Activated CD4-positive, alpha-beta T cell treated with anti-CD3 and anti-CD28 coated beads, Interleukin-2, amount 50 U/mL, for 1 hour (primary cell): ENCODE results near the gene RASSF8.

Experiments
- DNase-seq: peaks from one replicate; pipeline ENCODE4 v3.0.0-alpha.2; 2020

RASSF8 gene

DNA sequence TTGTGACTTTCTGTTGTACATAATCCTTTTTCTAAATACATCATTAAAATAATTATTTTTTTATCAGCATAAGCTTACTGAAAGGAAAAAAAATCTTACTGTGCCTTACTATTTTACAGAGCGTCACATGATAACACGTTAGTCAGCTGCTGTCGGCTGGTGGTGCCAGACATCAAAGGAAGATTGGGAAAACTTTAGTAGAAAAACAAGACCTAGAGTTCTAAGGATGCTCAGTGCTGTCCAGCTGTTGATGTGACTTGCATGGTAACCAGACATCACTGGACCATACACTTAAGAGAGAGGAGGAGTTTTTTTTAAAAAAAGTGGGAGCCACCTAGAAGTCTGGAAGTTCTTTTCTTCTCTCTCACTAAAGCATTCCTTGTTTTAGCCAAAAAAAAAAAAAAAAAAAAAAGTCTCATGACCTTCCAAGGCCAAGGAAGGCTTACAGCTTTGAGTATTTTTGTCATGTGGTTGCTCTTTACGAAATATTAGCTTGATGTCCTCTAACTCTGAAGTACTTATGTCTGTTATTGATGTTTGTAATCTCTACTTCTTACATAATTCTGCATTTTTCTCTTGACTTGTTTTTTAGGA lies 4.5 kb downstream of the RASSF8 start:
- no peak for DNase-seq

DNA sequence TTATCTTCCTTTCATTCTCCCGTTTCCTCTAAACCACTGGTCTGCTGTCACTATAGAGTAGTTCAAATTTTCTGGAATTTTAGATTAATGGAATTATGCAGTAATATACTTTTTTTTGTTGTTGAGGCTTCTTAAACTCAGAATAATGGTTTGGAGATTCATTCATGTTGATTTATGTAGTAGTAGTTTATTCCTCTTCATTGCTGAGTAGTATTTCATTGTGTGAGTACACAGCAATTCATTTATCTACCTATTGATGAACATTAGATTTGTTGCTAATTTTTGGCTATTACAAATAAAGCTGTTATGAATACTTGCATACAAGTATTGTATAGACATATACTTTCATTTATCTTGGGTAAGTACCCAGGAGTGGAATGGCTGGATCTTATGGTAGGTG lies 7.2 kb downstream of the RASSF8 start:
- DNase-seq, result no peak

DNA sequence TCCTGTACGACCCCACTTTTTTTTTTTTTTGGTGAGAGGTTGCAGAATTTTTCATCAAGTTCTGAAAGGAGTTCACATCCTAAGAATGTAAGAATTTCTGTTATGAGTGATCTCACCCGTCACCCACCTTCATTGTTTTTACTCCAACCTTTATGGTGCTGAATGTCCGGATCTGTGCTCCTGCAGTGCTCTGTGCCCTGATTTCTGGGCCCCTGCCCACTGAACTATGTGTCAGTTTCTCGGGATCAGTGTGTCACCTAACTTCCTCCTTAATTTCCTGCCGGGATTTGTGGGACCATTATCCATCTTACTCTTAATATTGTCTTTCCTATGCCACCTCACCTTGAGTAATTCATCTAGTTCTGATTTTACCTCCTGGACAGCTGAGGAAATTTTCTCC lies 11.6 kb downstream of the RASSF8 start:
- no peak for DNase-seq

DNA sequence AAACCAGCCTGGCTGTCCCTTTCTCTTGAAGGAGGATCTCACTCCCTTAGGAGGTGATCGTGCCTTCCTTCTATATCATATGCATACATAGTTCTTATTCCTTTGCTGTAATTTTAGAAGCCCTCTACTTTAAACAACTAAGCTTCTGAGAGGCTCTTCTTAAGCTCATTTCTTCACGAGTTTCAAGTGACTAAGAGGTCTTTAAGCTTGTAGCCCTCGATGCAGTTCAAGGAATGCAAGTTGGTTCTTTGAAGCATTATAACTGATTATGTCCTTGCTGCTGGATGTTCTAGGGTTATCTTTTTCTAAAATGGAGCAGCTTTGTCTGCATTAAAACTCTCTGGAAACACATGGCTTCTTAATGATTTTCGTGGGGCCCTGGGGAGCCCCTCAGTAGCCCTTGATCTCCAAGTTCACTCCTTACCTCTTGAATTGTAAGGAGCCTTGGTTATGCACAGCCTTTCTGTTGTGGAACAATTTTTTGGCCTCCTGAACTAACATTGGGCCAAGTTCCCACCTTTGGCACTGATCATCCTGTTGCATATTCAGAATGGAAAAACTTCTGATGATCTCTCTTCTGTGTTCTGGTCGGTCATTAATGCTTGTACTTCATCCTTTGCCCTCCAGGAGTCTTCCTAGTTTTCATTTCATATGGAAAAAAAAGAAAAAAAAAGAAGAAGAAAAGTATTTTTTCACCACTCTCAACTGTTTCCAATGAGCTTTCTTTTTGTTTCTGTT lies 12.6 kb downstream of the RASSF8 start:
- no peak for DNase-seq

- DNase-seq, result no peak
These were observed 13.2 kb downstream of the RASSF8 start for GRCh38 chr12:25971654-25972041.

GRCh38 chr12:25972783-25973182 lies 14.3 kb downstream of the RASSF8 start:
- no peak for DNase-seq

DNA sequence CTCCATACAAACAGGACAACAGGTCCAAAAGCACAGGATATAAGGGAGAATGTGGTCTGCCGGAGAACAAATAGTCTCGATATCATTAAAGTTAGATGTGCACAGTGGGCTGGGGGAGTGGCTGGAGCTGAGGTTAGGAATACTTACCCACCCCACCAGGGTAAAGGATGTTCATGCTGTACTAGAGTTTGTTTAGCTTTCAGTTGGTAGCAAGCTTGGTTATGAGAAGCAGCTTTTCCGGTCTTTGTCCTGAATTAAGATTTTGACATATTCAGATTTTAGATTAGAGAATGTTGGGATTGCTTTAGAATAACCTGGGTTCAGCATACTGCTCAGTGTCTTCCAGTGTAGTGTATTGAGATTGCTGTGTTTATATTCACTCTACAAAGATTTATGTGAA lies 16.7 kb downstream of the RASSF8 start:
- DNase-seq, result no peak

- DNase-seq, result no peak
These were observed 17.2 kb downstream of the RASSF8 start for GRCh38 chr12:25975682-25976081.

GRCh38 chr12:25976289-25976688 lies 17.8 kb downstream of the RASSF8 start:
- no peak for DNase-seq

DNA sequence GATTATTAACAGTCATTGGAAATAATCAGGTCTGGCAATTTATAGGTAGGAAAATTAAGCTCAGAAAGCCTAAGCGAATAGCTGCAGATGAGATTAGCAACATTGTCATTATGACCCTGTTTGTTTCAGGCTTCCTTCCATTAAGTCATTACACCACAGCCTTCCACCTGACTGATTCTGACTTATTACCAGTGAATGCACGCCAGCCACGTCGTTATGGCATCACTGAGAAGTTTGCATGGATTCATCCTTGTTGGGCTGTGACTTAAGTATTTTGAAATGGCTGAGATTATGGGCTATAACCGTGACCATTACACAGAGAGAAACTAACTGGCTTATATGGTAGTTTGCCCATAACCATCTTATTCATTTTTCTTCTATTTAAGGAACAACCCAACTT lies 18.6 kb downstream of the RASSF8 start:
- DNase-seq, result no peak

DNA sequence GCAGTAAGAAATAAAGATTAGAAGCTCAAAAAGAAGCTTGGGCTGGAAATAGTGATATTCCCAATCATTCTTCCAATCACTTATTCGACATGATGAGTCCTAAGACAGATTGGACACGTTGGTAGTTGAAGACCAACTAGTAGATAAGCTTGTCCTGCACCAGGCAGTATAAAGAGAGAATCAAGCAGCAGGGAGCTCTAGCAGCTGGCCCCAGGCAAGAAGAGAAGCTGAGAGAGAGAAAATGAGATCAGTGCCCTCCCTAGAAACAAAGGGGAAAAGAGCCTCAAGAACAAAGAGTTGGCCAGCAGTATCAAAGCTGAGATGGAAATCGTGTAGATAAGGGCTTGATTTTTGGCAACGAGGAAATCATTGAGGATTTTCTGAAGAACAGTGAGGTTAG lies 20.6 kb downstream of the RASSF8 start:
- DNase-seq, result no peak

- DNase-seq, result no peak
These were observed 21.1 kb downstream of the RASSF8 start for GRCh38 chr12:25979563-25979962.

DNA sequence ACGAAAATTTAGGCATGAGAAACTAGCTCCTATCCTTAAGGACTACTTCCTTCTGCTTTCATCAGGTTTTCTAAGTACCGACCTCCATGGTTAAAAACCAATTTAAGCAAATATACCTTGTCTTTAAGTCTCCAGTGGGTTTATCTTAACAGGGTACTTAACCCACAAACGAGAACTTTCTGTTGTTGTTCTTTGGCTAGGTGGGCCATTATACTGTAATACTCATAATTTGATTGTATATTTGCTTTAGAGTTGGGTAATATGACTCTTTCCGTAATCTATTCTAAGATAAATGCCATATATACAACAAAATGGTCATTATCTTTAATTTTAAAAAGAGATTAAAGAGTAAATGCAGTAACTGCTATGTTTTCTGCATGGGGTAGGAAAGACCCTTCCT lies 21.6 kb downstream of the RASSF8 start:
- DNase-seq, result no peak

- no peak for DNase-seq
These were observed 23.1 kb downstream of the RASSF8 start for GRCh38 chr12:25981597-25981996.

DNA sequence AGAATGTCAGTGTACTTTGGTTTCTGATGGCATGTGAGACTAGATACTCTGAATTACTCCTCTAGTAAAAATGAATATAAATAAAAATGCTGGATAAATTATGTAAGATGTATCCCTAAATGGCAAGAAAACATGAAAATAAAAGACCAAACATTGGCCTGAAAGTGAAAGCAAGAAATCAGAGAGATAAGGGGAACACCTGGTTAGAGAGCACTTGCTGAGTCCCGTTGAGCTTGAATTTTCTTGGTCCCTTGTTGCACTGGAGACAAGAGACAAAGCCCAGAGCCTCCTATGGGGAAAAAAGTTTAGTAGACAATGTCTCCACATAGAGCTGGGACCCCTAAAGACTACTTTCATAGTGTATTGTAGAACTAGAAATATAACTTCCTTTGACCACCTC lies 23.9 kb downstream of the RASSF8 start:
- DNase-seq, result no peak

- no peak for DNase-seq
These were observed 25.1 kb downstream of the RASSF8 start for GRCh38 chr12:25983625-25984024.

DNA sequence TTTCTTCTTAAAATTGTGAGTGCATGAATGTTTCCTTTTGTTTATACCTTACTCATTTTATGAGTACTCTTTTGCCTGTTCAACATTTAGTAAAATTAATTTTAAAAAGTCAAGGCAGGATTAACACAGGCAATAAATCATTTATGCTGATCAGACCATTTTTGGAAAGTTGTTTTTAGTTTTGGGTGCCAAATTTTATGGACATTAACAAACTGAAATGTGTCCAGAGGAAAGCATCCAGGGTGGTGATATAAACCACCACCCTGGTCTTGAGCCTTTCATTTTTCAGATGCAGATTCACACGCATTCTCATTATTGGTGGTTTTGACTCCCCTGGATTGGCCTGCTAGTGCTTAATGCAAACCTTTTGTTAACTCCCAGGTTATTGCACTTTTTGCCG lies 26.3 kb downstream of the RASSF8 start:
- DNase-seq, result no peak

- DNase-seq, result no peak
These were observed 27.1 kb downstream of the RASSF8 start for GRCh38 chr12:25985316-25986175.

GRCh38 chr12:25986180-25986579 lies 27.7 kb downstream of the RASSF8 start:
- no peak for DNase-seq

DNA sequence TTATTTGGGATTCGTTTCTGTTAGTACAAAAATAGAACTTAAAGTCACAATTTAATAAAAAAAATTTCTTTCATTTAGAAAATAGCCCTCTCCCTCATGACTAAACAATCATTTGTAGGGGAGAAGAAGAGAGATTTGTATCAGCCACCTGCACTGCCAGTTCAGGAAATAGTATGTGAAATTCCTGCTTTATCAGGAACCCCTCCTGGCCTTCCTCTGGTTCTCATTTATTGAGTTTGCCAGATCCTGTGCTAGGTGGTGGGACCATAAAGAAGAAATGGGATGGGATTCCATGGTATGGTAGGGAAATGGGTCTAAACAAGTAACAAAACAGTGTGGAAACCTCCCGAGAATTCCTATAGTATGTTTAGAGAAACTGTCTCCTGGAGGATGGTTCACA lies 30.0 kb downstream of the RASSF8 start:
- DNase-seq, result no peak

DNA sequence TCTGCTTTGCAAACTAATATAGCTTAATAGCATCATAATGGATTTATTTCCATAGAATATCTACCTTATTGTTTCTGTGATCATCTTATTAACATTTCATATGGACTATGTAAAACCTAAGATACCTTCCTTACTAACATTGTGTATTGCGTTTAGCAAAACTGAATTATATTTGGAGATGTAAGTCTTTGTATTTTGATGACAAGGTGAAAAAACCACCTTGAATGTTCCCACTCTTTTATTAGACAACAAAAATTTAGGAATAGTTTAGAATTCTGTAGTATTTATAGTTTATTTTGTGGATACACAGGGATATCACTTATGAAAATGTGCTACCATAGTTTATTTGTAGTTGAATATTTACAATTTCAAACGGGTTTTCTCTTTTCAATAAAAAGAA lies 32.0 kb downstream of the RASSF8 start:
- no peak for DNase-seq

DNA sequence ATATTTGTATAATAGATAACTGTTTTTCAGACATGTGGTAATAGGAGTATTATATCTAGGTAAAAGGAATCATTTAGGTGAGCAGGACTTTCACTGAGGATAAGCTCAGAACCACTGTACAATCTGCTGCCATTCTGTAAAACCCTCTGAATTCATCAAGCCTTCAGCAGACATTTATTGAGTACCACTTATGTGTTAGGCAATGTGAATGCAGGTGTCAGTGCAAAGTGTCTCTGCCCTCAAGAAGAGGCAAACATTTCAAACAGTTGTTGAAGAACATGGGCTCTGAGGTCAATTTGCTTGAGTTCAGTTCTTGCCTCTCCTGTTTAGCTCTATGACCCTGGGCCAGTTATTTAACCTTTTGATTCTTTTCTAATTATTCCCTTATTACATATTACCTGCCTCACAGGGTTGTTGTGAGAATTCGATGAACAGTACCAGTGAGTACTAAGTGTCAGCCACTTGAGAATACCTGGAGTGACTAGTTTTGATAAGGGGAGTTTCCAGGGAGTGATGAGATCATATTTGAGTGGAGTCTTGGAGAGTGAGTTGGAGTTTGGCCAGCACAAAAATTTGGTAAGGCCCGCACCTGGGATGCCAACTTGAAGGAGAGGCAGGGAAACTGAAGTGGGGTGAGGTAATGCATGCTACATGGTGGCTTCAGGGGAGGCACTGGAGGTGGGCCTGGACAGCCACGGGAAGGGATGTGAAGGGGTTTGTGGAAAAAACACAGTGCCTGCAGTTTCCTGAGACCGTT lies 33.7 kb downstream of the RASSF8 start:
- DNase-seq, result no peak

DNA sequence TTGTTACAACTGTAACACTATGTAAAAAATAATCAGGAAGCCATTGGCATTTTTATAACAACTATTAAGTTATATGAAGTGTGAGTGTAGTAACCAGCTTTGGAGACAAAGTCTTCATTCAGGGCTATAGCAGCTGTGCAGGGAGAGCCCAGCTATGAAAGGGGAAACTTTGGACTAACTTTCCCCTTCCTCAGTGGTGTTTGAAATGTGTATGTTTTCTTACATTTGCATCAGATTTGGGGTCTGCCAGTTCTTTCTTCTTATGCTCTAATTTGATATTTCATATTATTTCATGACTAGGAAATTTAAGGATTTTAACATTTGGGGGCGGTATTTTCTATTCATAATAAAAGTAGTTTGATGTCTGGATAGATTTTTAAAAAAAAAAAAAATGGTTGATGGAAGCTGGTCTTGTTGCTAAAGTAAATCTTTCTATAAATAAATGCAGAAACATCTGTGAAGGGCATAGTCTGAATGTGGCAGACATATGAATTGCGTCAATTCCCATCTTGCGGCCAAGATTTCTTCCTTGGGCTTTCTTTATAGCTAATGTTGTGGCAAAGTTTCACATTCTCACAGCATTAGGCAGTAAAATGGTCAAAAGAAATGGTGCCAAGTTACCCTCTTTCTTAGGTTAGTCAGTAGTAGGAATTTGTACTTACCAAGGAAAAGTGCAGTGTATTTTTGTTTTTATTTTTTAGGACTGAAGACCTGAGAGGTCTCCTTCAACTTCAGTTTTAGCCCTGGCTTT lies 35.6 kb downstream of the RASSF8 start:
- DNase-seq, result no peak
